UCSD-AML1 (cell line): Measurements from ENCODE around the gene G3BP1.
A peak's percentile ranks its signal among the peaks of the same experiment; 100 is the strongest.
"Not testable (repeated sequence)": the region's sequence is repeated elsewhere in the genome, so short reads cannot be mapped to it uniquely, and the experiment has no call there.

Experiments used
- DNase-seq: peaks from one replicate; lab custom pipeline; 2025; ENCODE audit not compliant: unreplicated experiment; lab: John Stamatoyannopoulos, UW

Gene G3BP1

GRCh38 chr5:151751593-151751992, 20.2 kb upstream of the G3BP1 start:
- no peak for DNase-seq

DNA sequence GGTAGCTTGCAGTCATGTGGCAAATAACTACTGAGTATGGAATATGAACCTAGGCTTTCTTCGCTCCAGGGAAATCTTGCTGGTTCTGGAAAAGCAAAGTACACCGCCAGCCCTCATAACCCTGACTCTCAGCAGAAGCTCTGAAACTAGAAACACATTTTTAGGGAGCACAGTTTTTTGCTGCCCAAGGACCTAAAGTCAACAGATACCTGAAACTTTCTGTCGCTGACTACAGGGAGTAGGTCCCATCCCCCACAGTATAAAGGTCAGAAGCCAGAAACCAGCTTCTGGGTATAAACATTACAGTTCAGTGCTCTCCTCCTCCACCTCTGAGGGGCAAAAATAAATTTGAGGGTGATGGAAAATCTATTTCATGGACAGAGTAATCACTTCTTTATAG, 16.4 kb upstream of the G3BP1 start:
- no peak for DNase-seq

DNA sequence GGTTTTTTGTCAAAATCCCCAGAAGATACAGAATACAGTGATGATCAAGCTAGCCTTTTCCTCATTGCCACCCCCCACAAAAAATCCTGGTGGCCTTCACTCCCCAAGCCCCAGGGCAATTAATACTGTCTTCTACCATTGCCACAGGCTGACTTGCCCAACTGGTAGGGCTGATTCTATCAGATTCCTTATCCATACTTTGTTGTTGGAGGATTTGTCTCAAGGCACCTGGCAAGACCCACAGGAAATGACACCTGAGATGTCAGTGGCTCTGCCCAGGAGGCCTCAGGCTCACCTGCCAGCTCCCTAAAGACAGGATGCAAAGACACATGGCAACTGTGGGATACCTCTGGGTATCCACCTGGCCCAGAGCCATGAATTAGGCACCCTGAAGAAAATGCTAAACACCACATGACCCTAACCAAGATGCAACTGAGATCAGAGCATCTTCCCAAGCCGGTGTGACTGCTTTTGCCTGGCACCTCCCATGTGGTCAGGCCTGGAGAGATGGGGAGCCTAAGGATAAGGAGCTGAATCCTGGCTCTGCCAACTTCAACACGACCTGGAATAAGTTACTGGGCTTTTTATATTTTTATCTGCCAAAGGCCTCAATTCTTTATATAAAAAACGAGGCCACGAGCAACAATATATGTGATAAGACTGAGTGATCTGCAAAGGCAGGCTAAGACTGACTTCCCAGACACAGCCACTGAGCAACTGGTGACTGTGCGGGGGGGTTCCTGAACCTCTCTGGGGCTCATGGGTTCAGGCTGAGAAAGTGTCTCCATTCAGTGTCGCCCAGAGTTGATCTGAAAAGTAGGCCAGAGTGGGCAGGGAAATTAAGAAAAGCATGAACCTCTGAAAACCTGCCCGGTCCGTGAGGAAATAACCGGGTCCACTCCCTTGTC, 14.3 kb upstream of the G3BP1 start:
- DNase-seq = peak; percentile 50

GRCh38 chr5:151758141-151758429, 13.7 kb upstream of the G3BP1 start:
- DNase-seq = no peak

DNA sequence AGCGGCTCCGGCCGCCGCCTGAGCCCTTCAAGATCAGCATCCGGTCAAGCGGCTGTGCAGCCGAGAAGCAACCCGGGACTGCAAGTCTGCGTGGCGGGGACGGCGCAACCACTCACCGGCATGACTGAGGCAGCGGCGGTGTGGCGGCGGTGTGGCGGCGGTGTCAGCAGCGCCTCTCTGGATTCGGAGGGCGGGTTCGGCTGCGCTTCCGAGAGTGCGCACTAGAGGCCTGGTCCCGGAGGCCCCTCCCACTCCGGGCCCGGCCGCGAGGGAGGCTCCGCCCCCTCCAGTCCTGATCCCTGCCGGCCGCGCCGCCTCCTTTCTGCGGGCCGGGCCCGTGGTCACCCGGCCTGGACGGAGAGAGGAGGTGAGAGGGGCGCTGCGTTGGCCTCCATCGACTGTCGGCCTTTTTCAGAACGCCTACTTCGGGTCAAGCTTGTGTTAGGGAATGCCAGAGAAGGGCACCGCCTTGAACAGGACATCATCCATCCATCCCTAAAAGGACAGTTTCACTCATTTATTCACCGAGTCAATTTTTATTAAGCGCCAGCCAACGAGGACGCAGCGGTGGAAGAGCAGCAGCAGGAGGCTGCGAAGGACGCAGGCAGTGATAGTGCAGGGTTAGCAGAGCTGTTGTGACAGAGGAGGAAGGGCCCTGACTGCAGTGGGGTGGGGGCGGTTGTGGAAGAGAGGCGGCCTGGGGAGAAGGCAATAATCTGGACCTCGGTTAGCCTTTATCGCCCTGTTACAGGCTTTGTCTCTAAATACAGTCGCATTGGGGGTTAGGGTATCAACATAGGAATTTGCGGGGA, 13.1 kb upstream of the G3BP1 start, which contains the start of gene ATOX1:
Gene ATOX1 (minus strand): TSS at position 202 of the 812 bp plus-strand sequence. CDS start 80 bp downstream, at position 122.
- peak; percentile 92 for DNase-seq

- no peak for DNase-seq
Observed at GRCh38 chr5:151764801-151765200, 7.0 kb upstream of the G3BP1 start.

- no peak for DNase-seq
Observed at GRCh38 chr5:151766975-151767374, 4.8 kb upstream of the G3BP1 start.

GRCh38 chr5:151770383-151771258, 1.1 kb upstream of the G3BP1 start:
- peak; percentile 87 for DNase-seq

DNA sequence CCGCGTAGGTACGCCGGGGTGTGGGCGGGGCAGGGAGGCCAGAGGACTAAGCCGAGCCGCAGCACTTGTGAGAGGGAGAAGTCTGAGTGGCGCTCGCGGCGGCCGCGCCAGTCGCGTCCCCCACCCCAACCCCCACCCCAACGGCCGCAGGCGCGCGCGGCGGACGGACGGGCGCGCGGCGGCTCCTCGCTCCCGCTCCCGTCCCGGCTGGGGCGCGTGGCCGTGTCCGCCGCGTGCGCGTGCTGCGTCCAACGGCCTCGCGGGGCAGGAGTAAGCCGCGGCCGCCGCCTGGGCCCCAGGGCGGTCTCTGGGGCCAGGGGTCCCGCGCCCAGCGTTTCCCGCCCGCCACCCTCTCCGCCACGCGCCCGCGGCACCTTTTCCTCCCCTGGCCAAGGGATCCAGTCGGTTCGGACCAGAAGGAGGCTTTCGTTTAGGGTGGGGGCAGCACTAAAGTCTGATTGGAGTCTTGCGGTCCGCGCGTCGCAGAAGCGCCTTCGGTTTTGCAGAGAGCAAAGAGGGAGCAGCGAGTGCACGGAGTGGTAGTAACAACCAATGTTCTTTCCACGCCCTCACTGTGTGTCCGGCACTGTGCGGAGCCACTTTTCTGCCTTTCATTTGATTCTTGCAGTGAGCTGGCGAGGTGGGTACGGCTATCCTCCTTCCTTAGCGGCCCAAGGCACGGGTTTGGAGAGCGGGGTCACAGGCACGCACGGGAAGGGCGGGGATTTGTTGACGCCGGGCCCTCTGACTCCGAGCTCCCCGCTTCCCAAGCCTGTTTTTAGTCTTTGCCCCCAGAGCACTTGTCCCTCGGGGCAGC, 483 bp downstream of the G3BP1 start:
- peak; percentile 55 for DNase-seq

GRCh38 chr5:151772846-151773561, 1.2 kb downstream of the G3BP1 start:
- no peak for DNase-seq

DNA sequence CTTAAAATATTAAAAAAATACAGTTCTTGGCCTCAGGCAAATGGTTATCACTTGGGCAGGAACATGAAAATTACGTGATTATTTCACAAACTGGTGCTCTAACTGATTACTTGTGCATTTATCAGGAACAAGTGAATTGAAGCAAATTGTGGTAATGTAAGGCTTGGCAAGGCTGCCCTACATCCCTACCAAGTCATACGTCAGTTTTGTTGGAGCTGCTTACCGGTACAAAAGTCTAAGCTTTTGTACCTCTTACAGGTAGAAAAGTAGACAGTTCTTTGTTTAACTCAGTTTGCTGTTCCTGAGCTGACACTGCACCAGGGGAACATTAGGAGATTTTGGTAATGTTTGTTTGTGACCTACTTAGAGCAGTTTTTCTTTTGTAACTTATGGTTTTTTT, 2.2 kb downstream of the G3BP1 start:
- no peak for DNase-seq

- DNase-seq = no peak
Observed at GRCh38 chr5:151775025-151775606, 3.4 kb downstream of the G3BP1 start.

- no peak for DNase-seq
Observed at GRCh38 chr5:151779531-151780125, 7.9 kb downstream of the G3BP1 start.

DNA sequence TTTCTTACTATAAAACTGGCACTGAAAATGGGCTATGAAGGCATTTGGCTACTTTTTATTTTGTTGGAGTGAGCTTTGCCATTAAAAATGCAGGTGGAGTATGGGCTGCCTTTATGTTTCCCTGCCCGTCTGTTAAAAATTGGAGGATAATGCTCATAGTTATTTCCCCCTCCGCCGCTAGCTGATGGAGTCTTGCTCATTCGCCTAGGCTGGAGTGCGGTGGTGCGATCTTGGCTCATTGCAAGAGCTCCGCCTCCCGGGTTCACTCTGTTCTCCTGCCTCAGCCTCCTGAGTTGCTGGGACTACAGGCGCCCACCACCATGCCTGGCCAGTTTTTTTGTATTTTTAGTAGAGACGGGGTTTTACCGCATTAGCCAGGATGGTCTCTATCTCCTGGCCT, 8.6 kb downstream of the G3BP1 start:
- no peak for DNase-seq

DNA sequence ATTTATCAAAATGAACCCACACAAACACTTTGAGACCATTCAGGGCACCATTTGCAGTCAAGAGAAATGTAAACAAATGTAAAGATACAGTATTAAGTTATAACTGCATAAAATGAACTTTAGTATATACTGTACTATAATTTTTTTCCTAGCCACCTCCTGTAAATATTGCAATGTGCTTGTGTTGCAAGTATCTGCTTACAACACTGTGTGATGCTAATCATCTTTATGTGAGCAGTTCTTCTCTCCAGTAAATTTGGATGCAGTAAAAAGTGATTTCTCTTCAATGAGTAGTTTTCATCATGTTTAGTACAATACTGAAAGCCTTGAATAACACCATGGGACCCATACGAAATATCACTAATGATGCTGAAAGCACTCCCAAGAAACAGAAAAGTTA, 9.4 kb downstream of the G3BP1 start:
- no peak for DNase-seq

- DNase-seq = not testable (repeated sequence)
Observed at GRCh38 chr5:151783664-151784063, 11.9 kb downstream of the G3BP1 start.

DNA sequence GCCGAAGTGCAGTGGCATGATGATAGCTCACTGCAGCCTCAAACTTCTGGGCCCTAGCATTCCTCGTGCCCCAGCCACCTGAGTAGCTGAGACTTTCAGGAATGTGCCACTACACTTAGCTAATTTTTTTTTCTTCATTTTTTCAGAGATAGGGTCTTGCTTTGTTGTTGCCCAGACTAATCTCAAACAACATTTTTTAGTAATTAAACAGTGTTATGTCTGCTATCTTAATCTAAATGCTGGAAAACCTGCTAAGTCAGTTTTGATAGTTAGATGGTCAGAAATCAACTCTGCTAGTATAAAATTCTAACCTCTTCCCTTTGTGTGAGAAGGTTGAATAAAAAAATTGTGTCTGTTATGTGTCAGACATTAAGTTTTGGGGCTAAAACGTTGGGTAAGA, 12.4 kb downstream of the G3BP1 start:
- DNase-seq = no peak

DNA sequence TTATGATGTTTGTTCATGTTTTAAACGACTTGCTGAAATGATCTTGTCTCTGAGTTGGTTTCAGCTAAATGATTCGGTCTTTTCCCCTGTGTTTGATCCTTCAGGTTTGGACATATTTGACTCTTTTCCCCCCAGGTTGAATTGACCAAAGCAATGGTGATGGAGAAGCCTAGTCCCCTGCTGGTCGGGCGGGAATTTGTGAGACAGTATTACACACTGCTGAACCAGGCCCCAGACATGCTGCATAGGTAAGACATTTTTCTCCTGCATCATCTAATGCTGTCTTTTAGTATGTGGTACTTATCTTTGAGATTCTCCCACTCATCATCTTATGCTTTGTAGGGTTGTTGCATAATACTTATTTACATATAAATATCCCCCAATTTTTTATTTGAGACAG, 14.7 kb downstream of the G3BP1 start:
- no peak for DNase-seq

DNA sequence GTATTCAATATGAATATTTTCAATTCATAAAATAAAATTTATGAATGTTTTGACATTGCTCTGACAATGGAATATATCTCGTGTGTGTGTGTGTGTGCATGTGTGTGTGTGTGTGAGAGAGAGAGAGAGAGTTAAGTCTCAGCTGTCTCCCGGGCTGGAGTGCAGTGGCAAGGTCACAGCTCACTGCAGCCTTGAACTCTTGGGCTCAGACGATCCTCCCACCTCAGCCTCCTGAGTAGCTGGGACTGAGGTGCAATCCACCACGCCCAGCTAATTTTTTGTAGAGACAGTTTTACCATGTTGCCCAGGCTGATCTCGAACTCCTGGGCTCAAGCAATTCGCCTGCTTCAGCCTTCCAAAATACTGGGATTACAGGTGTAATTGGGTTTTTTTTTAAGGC, 16.1 kb downstream of the G3BP1 start:
- DNase-seq = no peak
